Activated naive CD8-positive, alpha-beta T cell treated with anti-CD3 and anti-CD28 coated beads, Interleukin-2, amount 10 ng/mL, durations not matched to agents 7 days and 5 days (primary cell): ENCODE results near the gene MEIS1. TPM values are rescaled to one million over a fixed set of nuclear protein-coding genes. Genes with fewer than 3 reads are reported as not detected.

Source experiments
- ATAC-seq: fragments of 150-1000 bp; cut with Tn5 transposase; one replicate; pipeline ENCODE4 v1.10.0; 2021; ENCODE audit warnings: low read depth, moderate library complexity
- POLR2A ChIA-PET: fragments of 350-600 bp; sonication (Branson Sonifier 250); formaldehyde crosslinking; loops from one replicate; lab custom pipeline; 2021; ENCODE audit warnings: antibody characterized with exemption; lab: Charles Lee
- DNase-seq: peaks from one replicate; pipeline ENCODE4 v3.0.0; 2021
- H3K27ac Mint-ChIP-seq: one replicate; pipeline ENCODE4 v1.8.0; 2022; ENCODE audit warnings: mild to moderate bottlenecking, mixed read lengths
- H3K27me3 Mint-ChIP-seq: one replicate; pipeline ENCODE4 v1.8.0; 2022; ENCODE audit warnings: mild to moderate bottlenecking, moderate library complexity, mixed read lengths
- H3K36me3 Mint-ChIP-seq: one replicate; pipeline ENCODE4 v1.8.0; 2021; ENCODE audit warnings: mild to moderate bottlenecking, mixed read lengths
- H3K4me1 Mint-ChIP-seq: one replicate; pipeline ENCODE4 v1.8.0; 2021; ENCODE audit warnings: mixed read lengths
- H3K4me3 Mint-ChIP-seq: one replicate; pipeline ENCODE4 v1.8.0; 2022; ENCODE audit warnings: mild to moderate bottlenecking, moderate library complexity, mixed read lengths
- H3K9me3 Mint-ChIP-seq: one replicate; pipeline ENCODE4 v1.8.0; 2021; ENCODE audit warnings: mixed read lengths
- total RNA-seq, 2 experiments: library from RNA; stranded (reverse); gene quantifications; one replicate each; pipeline ENCODE4 v1.2.3, GENCODE V29; 2021

Gene MEIS1
- total RNA-seq, 2 experiments from 2014 or later = not detected

GRCh38 chr2:66562304-66562685 is 127.4 kb downstream of the MEIS1 start:
- ATAC-seq = no peak
- DNase-seq = no peak
- Mint-ChIP-seq H3K4me1 (no peaks in the 10 kb centered on the region), H3K9me3 (no peaks in the 10 kb centered on the region), H3K4me3 (no peak overlapping the region), H3K36me3 (no peaks in the 10 kb centered on the region), H3K27me3 (peaks cover 14% of the 10 kb centered on the region), H3K27ac (no peak overlapping the region)
- POLR2A ChIA-PET = no interaction called here

GRCh38 chr2:66563473-66563872 is 128.5 kb downstream of the MEIS1 start:
- no peak for ATAC-seq
- H3K4me3 Mint-ChIP-seq = no peak overlapping the region
- no peaks in the 10 kb centered on the region for H3K36me3 Mint-ChIP-seq

GRCh38 chr2:66565291-66565690 is 130.4 kb downstream of the MEIS1 start:
- Mint-ChIP-seq H3K4me3 (no peak overlapping the region), H3K9me3 (no peaks in the 10 kb centered on the region), H3K27me3 (peaks cover 14% of the 10 kb centered on the region), H3K27ac (no peak overlapping the region), H3K36me3 (no peaks in the 10 kb centered on the region), H3K4me1 (no peaks in the 10 kb centered on the region)
- no peak for DNase-seq
- POLR2A ChIA-PET = no interaction called here
- ATAC-seq = no peak

More at GRCh38 chr2:66563473-66563872, 128.5 kb downstream of the MEIS1 start:
- no peaks in the 10 kb centered on the region for H3K9me3 Mint-ChIP-seq
- DNase-seq = no peak
- peaks cover 14% of the 10 kb centered on the region for H3K27me3 Mint-ChIP-seq
- H3K27ac Mint-ChIP-seq = no peak overlapping the region
- H3K4me1 Mint-ChIP-seq = no peaks in the 10 kb centered on the region
- POLR2A ChIA-PET = no interaction called here

GRCh38 chr2:66566726-66567399 is 131.9 kb downstream of the MEIS1 start:
- Mint-ChIP-seq H3K27ac (no peak overlapping the region), H3K27me3 (peaks cover 14% of the 10 kb centered on the region), H3K4me1 (no peaks in the 10 kb centered on the region), H3K36me3 (no peaks in the 10 kb centered on the region), H3K4me3 (no peak overlapping the region), H3K9me3 (no peaks in the 10 kb centered on the region)
- DNase-seq (no peak), ATAC-seq (no peak)
- POLR2A ChIA-PET = no interaction called here

- no peak for DNase-seq
- ATAC-seq = no peak
- no peak overlapping the region for H3K4me3 Mint-ChIP-seq
- peaks cover 8% of the 10 kb centered on the region for H3K27me3 Mint-ChIP-seq
- POLR2A ChIA-PET = no interaction called here
- no peaks in the 10 kb centered on the region for H3K9me3 Mint-ChIP-seq
- no peaks in the 10 kb centered on the region for H3K4me1 Mint-ChIP-seq
- no peaks in the 10 kb centered on the region for H3K36me3 Mint-ChIP-seq
- no peak overlapping the region for H3K27ac Mint-ChIP-seq
These were observed 132.8 kb downstream of the MEIS1 start for GRCh38 chr2:66567729-66568128.

- H3K27me3 Mint-ChIP-seq = peaks cover 7% of the 10 kb centered on the region
- POLR2A ChIA-PET = no interaction called here
- no peaks in the 10 kb centered on the region for H3K36me3 Mint-ChIP-seq
- ATAC-seq = no peak
- no peaks in the 10 kb centered on the region for H3K4me1 Mint-ChIP-seq
- no peak overlapping the region for H3K4me3 Mint-ChIP-seq
- H3K27ac Mint-ChIP-seq = no peak overlapping the region
- no peak for DNase-seq
- H3K9me3 Mint-ChIP-seq = no peaks in the 10 kb centered on the region
These were observed 133.8 kb downstream of the MEIS1 start for GRCh38 chr2:66568650-66569300.

- Mint-ChIP-seq H3K36me3 (no peaks in the 10 kb centered on the region), H3K9me3 (no peaks in the 10 kb centered on the region), H3K27me3 (peaks cover 10% of the 10 kb centered on the region), H3K4me1 (no peaks in the 10 kb centered on the region), H3K27ac (no peak overlapping the region), H3K4me3 (no peak overlapping the region)
- POLR2A ChIA-PET = no interaction called here
- DNase-seq (no peak), ATAC-seq (no peak)
These were observed 134.5 kb downstream of the MEIS1 start for GRCh38 chr2:66569321-66569851.

- no peak overlapping the region for H3K27ac Mint-ChIP-seq
- no peaks in the 10 kb centered on the region for H3K4me1 Mint-ChIP-seq
- no peaks in the 10 kb centered on the region for H3K9me3 Mint-ChIP-seq
- H3K27me3 Mint-ChIP-seq = peaks cover 16% of the 10 kb centered on the region
- no peak overlapping the region for H3K4me3 Mint-ChIP-seq
- POLR2A ChIA-PET = no interaction called here
- H3K36me3 Mint-ChIP-seq = no peaks in the 10 kb centered on the region
- DNase-seq = no peak
- ATAC-seq = no peak
These were observed 135.0 kb downstream of the MEIS1 start for GRCh38 chr2:66569974-66570373.

- peaks cover 20% of the 10 kb centered on the region for H3K27me3 Mint-ChIP-seq
- ATAC-seq (no peak), DNase-seq (no peak)
- no peak overlapping the region for H3K4me3 Mint-ChIP-seq
- no peaks in the 10 kb centered on the region for H3K9me3 Mint-ChIP-seq
- no peaks in the 10 kb centered on the region for H3K36me3 Mint-ChIP-seq
- H3K27ac Mint-ChIP-seq = no peak overlapping the region
- POLR2A ChIA-PET = no interaction called here
- no peaks in the 10 kb centered on the region for H3K4me1 Mint-ChIP-seq
These were observed 135.5 kb downstream of the MEIS1 start for GRCh38 chr2:66570471-66570870.

- no peak overlapping the region for H3K27ac Mint-ChIP-seq
- H3K36me3 Mint-ChIP-seq = no peaks in the 10 kb centered on the region
- H3K27me3 Mint-ChIP-seq = peaks cover 26% of the 10 kb centered on the region
- no peak for DNase-seq
- ATAC-seq = no peak
- H3K4me1 Mint-ChIP-seq = no peaks in the 10 kb centered on the region
- no peak overlapping the region for H3K4me3 Mint-ChIP-seq
- no peaks in the 10 kb centered on the region for H3K9me3 Mint-ChIP-seq
- POLR2A ChIA-PET = no interaction called here
These were observed 137.0 kb downstream of the MEIS1 start for GRCh38 chr2:66571918-66572317.

- DNase-seq = no peak
- POLR2A ChIA-PET = no interaction called here
- Mint-ChIP-seq H3K27me3 (peaks cover 31% of the 10 kb centered on the region), H3K27ac (no peak overlapping the region), H3K9me3 (no peaks in the 10 kb centered on the region), H3K4me3 (no peak overlapping the region), H3K4me1 (peaks cover 1% of the 10 kb centered on the region), H3K36me3 (no peaks in the 10 kb centered on the region)
- ATAC-seq = no peak
These were observed 137.5 kb downstream of the MEIS1 start for GRCh38 chr2:66572391-66572790.

GRCh38 chr2:66573416-66573815 is 138.5 kb downstream of the MEIS1 start:
- H3K27ac Mint-ChIP-seq = no peak overlapping the region
- no peak for ATAC-seq
- no peak overlapping the region for H3K4me3 Mint-ChIP-seq
- H3K36me3 Mint-ChIP-seq = no peaks in the 10 kb centered on the region
- peaks cover 1% of the 10 kb centered on the region for H3K4me1 Mint-ChIP-seq
- no peak for DNase-seq
- POLR2A ChIA-PET = no interaction called here
- H3K9me3 Mint-ChIP-seq = no peaks in the 10 kb centered on the region
- peaks cover 40% of the 10 kb centered on the region for H3K27me3 Mint-ChIP-seq

- DNase-seq (no peak), ATAC-seq (no peak)
- peaks cover 1% of the 10 kb centered on the region for H3K4me1 Mint-ChIP-seq
- H3K27ac Mint-ChIP-seq = no peak overlapping the region
- H3K9me3 Mint-ChIP-seq = no peaks in the 10 kb centered on the region
- peaks cover 44% of the 10 kb centered on the region for H3K27me3 Mint-ChIP-seq
- H3K36me3 Mint-ChIP-seq = no peaks in the 10 kb centered on the region
- POLR2A ChIA-PET = no interaction called here
- no peak overlapping the region for H3K4me3 Mint-ChIP-seq
These were observed 138.9 kb downstream of the MEIS1 start for GRCh38 chr2:66573821-66574233.
